Measurements from ENCODE around the gene TTC7B.

TTC7B gene

GRCh38 chr14:90731487-90731886 is 84.7 kb downstream of the TTC7B start:
- TF ChIP-seq, protein P1, sequence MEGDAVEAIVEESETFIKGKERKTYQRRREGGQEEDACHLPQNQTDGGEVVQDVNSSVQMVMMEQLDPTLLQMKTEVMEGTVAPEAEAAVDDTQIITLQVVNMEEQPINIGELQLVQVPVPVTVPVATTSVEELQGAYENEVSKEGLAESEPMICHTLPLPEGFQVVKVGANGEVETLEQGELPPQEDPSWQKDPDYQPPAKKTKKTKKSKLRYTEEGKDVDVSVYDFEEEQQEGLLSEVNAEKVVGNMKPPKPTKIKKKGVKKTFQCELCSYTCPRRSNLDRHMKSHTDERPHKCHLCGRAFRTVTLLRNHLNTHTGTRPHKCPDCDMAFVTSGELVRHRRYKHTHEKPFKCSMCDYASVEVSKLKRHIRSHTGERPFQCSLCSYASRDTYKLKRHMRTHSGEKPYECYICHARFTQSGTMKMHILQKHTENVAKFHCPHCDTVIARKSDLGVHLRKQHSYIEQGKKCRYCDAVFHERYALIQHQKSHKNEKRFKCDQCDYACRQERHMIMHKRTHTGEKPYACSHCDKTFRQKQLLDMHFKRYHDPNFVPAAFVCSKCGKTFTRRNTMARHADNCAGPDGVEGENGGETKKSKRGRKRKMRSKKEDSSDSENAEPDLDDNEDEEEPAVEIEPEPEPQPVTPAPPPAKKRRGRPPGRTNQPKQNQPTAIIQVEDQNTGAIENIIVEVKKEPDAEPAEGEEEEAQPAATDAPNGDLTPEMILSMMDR (IDR thresholded peaks at IDR 0.05; ENCODE audit: low read depth, low read length) = no peak
- no peak overlapping the region for H3K4me3 ChIP-seq (ENCODE audit: low read depth, low read length)

GRCh38 chr14:90730206-90730766 is 85.9 kb downstream of the TTC7B start:
- TF ChIP-seq, protein P1 (IDR thresholded peaks at IDR 0.05; ENCODE audit: low read depth, low read length) = no peak
- no peak overlapping the region for H3K4me3 ChIP-seq (ENCODE audit: low read depth, low read length)

- H3K4me3 ChIP-seq (ENCODE audit: low read depth, low read length) = no peak overlapping the region
- TF ChIP-seq, protein P1 (IDR thresholded peaks at IDR 0.05; ENCODE audit: low read depth, low read length) = no peak
These were observed 87.3 kb downstream of the TTC7B start for GRCh38 chr14:90728951-90729350.

DNA sequence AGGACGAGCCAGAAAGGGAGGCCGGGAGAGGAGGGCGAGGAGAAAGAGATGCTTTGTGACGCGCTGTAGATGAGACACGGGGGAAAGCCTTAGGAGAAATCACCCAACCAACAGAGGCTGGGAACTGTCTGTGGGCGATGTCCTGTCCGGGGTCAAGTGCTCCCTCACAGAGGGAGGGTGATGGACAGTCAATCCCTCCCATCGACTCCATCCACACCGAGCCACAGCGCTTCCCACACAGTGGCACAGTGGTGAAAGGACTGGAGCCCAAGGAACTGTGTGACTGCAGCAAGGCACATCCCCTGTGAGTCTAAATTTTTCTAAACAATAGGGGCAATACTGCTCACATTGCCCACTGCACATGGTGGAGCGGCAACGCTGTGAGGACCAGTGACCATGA is 89.1 kb downstream of the TTC7B start:
- TF ChIP-seq, protein P1 (IDR thresholded peaks at IDR 0.05; ENCODE audit: low read depth, low read length) = no peak
- no peak overlapping the region for H3K4me3 ChIP-seq (ENCODE audit: low read depth, low read length)

DNA sequence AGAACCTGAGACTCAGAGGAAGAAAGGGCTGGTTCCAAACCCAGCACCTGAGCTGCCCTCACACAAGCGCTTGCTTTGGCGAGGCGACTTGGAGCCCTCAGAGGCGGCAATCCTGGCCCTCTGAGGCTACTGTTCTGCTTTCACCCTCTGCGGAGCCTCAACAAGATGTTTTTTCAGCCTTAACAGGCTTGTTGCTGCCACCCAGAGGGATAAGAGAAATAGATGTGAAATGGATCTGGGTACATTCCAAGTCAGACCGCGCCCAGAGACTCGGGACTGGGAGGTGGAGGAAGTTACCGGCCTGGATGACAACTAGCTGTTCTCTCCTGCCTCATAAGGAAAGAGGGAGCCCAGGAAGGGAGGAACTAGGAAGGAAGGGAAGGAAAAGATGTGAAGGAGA is 89.6 kb downstream of the TTC7B start:
- H3K4me3 ChIP-seq (ENCODE audit: low read depth, low read length) = no peak overlapping the region
- TF ChIP-seq, protein P1 (IDR thresholded peaks at IDR 0.05; ENCODE audit: low read depth, low read length) = no peak

GRCh38 chr14:90724866-90725265 is 91.4 kb downstream of the TTC7B start:
- TF ChIP-seq, protein P1 (IDR thresholded peaks at IDR 0.05; ENCODE audit: low read depth, low read length) = no peak
- no peak overlapping the region for H3K4me3 ChIP-seq (ENCODE audit: low read depth, low read length)

- TF ChIP-seq, protein P1 (IDR thresholded peaks at IDR 0.05; ENCODE audit: low read depth, low read length) = no peak
These were observed 93.6 kb downstream of the TTC7B start for GRCh38 chr14:90722590-90722989.

More at GRCh38 chr14:90722590-90722989, 93.6 kb downstream of the TTC7B start:
- no peak overlapping the region for H3K4me3 ChIP-seq (ENCODE audit: low read depth, low read length)

Data from WI38 (cell line).